ENCODE measurements around the gene KNDC1. TPM values are rescaled to one million over a fixed set of nuclear protein-coding genes. Genes with fewer than 3 reads are reported as not detected.

Gene KNDC1
- total and polyA plus RNA-seq, 2 donors (not counting 1 experiment from before 2014, with no cell fraction given), result 0.17 to 0.45 TPM

DNA sequence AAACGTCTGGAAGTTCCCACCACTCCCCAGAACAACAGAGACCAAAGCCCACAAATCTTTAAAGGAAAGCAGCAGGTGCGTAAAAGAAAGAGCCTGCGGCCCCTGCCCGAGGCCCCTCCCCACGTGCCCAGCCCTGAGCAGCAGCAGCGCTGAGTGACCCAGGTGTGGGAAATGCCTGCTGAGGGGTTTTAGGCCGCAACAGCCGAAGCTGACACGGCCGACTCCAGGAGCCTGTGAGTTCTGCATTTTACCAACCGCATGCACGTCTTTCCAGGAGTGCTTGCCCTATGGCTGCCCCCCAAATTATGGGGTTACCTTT is 1.6 kb upstream of the KNDC1 start:
- H3K27me3 Mint-ChIP-seq, result peaks cover 10% of the 10 kb centered on the region
- Histone ChIP-seq H3K36me3 (replicated peaks in 1 of 2; ENCODE audit: control extremely low read depth in 1 of 2, control insufficient read depth in 1 of 2, extremely low read depth in 1 of 2, insufficient read depth in 2 of 2, low read length in 1 of 2) (no peaks in the 10 kb centered on the region), H3K4me1 (ENCODE audit: control insufficient read depth in 2 of 2, insufficient read depth in 2 of 2, low read length in 2 of 2) (peaks cover 13 to 16% of the 10 kb centered on the region in 2 donors), H3K4me2 (replicated peaks; ENCODE audit: low read depth, low read length, poor library complexity, severe bottlenecking) (no peak overlapping the region), H3K9ac (ENCODE audit: low read length) (no peak overlapping the region), H3K79me2 (ENCODE audit: control insufficient read depth, insufficient read depth, low read length) (no peaks in the 10 kb centered on the region), H4K20me1 (ENCODE audit: control insufficient read depth, insufficient read depth, low read length, poor library complexity, severe bottlenecking) (no peaks in the 10 kb centered on the region), H2AFZ (ENCODE audit: insufficient read depth, low read depth, low read length, poor library complexity, severe bottlenecking) (no peak overlapping the region), H3K9me3 (ENCODE audit: control extremely low read depth in 1 of 3, control insufficient read depth in 2 of 3, insufficient read depth in 1 of 3, low read length in 2 of 3) (peaks cover 0 to 12% (median 0%) of the 10 kb centered on the region in 3 donors), H3K27me3 (replicated peaks in 1 of 4; ENCODE audit: control extremely low read depth in 1 of 4, control insufficient read depth in 3 of 4, insufficient read depth in 4 of 4, low read length in 3 of 4) (peaks cover 0 to 32% (median 9%) of the 10 kb centered on the region in 4 experiments), H3K4me3 (ENCODE audit: control extremely low read depth in 1 of 5, extremely low read depth in 1 of 5, insufficient read depth in 1 of 5, low read depth in 2 of 5, low read length in 4 of 5) (no peak overlapping the region), H3K27ac (ENCODE audit: low read length in 2 of 2) (no peak overlapping the region)
- no peaks in the 10 kb centered on the region for H3K9me3 Mint-ChIP-seq (ENCODE audit: insufficient read depth)
- TF ChIP-seq EZH2 (IDR thresholded peaks at IDR 0.05; ENCODE audit: borderline replicate concordance, insufficient read depth, low read depth, low read length, poor library complexity, severe bottlenecking), result no peak
- TF ChIP-seq, protein P1, sequence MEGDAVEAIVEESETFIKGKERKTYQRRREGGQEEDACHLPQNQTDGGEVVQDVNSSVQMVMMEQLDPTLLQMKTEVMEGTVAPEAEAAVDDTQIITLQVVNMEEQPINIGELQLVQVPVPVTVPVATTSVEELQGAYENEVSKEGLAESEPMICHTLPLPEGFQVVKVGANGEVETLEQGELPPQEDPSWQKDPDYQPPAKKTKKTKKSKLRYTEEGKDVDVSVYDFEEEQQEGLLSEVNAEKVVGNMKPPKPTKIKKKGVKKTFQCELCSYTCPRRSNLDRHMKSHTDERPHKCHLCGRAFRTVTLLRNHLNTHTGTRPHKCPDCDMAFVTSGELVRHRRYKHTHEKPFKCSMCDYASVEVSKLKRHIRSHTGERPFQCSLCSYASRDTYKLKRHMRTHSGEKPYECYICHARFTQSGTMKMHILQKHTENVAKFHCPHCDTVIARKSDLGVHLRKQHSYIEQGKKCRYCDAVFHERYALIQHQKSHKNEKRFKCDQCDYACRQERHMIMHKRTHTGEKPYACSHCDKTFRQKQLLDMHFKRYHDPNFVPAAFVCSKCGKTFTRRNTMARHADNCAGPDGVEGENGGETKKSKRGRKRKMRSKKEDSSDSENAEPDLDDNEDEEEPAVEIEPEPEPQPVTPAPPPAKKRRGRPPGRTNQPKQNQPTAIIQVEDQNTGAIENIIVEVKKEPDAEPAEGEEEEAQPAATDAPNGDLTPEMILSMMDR (IDR thresholded peaks at IDR 0.05), result no peak
- no peak for DNase-seq
- no peak overlapping the region for H3K27ac Mint-ChIP-seq
- peaks cover 2% of the 10 kb centered on the region for H3K4me1 Mint-ChIP-seq
- no peak for ATAC-seq (ENCODE audit: low read depth)
- no peak overlapping the region for H3K4me3 Mint-ChIP-seq
- intact Hi-C loops (cut with micrococcal nuclease), result no loop called here
- CTCF ChIA-PET, result interaction anchor here (0.9 kb wide), 1 partner anchor 15 kb away, joined by 3 read pairs; no protein-coding TSS in a partner anchor
- POLR2A ChIA-PET, result no interaction called here
- WGBS (ENCODE audit: insufficient coverage), result 45% methylated on average over 9 of the region's 12 CpGs

DNA sequence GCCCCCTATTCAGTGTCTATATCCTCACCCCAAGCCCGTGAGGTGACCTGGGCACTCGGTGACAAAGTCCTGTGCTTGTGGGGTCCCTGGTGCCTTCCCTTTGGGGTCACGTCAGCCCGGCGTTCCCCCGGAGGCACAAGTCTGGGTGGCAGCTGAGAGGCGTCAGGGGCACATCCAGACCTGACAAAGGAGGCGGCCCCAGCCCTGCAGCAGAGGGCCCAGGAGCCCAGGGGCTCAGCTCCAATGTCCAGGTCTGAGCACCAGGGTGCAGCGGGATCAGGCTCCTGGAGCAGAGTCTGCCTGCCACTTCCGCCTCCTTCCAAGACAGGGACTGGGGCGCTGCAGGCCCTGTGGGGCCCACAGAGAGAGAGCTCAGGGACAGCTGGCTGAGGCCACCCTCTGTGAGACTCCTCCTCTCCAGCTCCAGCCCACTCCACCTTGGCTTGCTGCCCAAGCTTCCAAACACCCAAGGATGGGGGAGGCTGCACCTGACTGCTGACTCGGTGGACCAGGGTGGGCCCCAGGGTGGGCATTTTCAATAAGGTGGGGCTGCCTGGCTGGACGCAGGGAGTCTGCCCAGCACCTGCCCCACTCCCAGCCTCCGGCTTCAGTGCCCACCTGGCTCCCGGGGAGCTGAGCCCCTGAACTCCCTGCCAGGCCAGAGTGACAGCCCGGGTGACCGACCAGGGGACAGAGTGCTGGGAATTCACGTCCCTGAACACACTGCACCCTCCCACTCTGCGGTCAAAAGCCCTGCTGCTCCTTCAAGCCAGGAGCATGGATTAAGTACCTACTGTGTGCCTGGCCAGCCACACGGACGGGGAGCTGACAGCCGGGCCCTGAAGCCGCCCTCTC is 1.0 kb upstream of the KNDC1 start:
- Histone ChIP-seq H3K9me3 (ENCODE audit: control extremely low read depth in 1 of 3, control insufficient read depth in 2 of 3, insufficient read depth in 1 of 3, low read length in 2 of 3) (peaks cover 0 to 12% (median 0%) of the 10 kb centered on the region in 3 donors), H3K9ac (ENCODE audit: low read length) (no peak overlapping the region), H3K4me2 (replicated peaks; ENCODE audit: low read depth, low read length, poor library complexity, severe bottlenecking) (no peak overlapping the region), H4K20me1 (ENCODE audit: control insufficient read depth, insufficient read depth, low read length, poor library complexity, severe bottlenecking) (no peaks in the 10 kb centered on the region), H2AFZ (ENCODE audit: insufficient read depth, low read depth, low read length, poor library complexity, severe bottlenecking) (no peak overlapping the region), H3K4me1 (ENCODE audit: control insufficient read depth in 2 of 2, insufficient read depth in 2 of 2, low read length in 2 of 2) (peaks cover 13 to 16% of the 10 kb centered on the region in 2 donors), H3K79me2 (ENCODE audit: control insufficient read depth, insufficient read depth, low read length) (no peaks in the 10 kb centered on the region), H3K27me3 (replicated peaks in 1 of 4; ENCODE audit: control extremely low read depth in 1 of 4, control insufficient read depth in 3 of 4, insufficient read depth in 4 of 4, low read length in 3 of 4) (peaks cover 0 to 32% (median 9%) of the 10 kb centered on the region in 4 experiments), H3K36me3 (replicated peaks in 1 of 2; ENCODE audit: control extremely low read depth in 1 of 2, control insufficient read depth in 1 of 2, extremely low read depth in 1 of 2, insufficient read depth in 2 of 2, low read length in 1 of 2) (no peaks in the 10 kb centered on the region), H3K27ac (ENCODE audit: low read length in 2 of 2) (no peak overlapping the region), H3K4me3 (ENCODE audit: control extremely low read depth in 1 of 5, extremely low read depth in 1 of 5, insufficient read depth in 1 of 5, low read depth in 2 of 5, low read length in 4 of 5) (no peak overlapping the region)
- Mint-ChIP-seq H3K4me3 (peak overlapping the region; percentile 50), H3K27ac (no peak overlapping the region), H3K27me3 (peaks cover 10% of the 10 kb centered on the region), H3K9me3 (ENCODE audit: insufficient read depth) (no peaks in the 10 kb centered on the region), H3K4me1 (peaks cover 2% of the 10 kb centered on the region)
- ATAC-seq (ENCODE audit: low read depth) (no peak), DNase-seq (no peak)
- WGBS (ENCODE audit: insufficient coverage), result 66% methylated on average over 22 of the region's 23 CpGs
- POLR2A ChIA-PET, result no interaction called here
- intact Hi-C loops (cut with micrococcal nuclease), result no loop called here
- CTCF ChIA-PET, result interaction anchor here (0.9 kb wide), 1 partner anchor 15 kb away, joined by 3 read pairs; no protein-coding TSS in a partner anchor
- TF ChIP-seq, protein P1 (IDR thresholded peaks at IDR 0.05), result no peak
- TF ChIP-seq EZH2 (IDR thresholded peaks at IDR 0.05; ENCODE audit: borderline replicate concordance, insufficient read depth, low read depth, low read length, poor library complexity, severe bottlenecking), result no peak
